Tibial nerve (tissue), 4 donors: Measurements from ENCODE around the gene OGDH.

Source experiments
- CTCF ChIP-seq, 5 experiments: fragments of 200-600 bp in 3 of 5; fragments of 450-650 bp in 2 of 5; sonication (generic) in 3 of 5; IDR thresholded peaks; one replicate each; pipeline ENCODE4 v1.5.1; 2016 to 2019; ENCODE audit warnings: antibody characterized with exemption in 5 of 5, mild to moderate bottlenecking in 3 of 5, moderate library complexity in 2 of 5
- EP300 ChIP-seq, 2 donors: sonication (generic); formaldehyde crosslinking; IDR thresholded peaks; one replicate each; pipeline ENCODE4 v1.6.1; 2017; ENCODE audit warnings: antibody characterized with exemption in 2 of 2, mild to moderate bottlenecking in 1 of 2
- POLR2A ChIP-seq, 2 donors: fragments of 450-650 bp; IDR thresholded peaks; one replicate each; pipeline ENCODE4 v1.6.1; 2017; ENCODE audit warnings: antibody characterized with exemption in 2 of 2, mild to moderate bottlenecking in 2 of 2, moderate library complexity in 2 of 2

- no peak for TF ChIP-seq CTCF (IDR thresholded peaks at IDR 0.05)
- TF ChIP-seq POLR2A (IDR thresholded peaks at IDR 0.05), result no peak
- no peak for TF ChIP-seq EP300 (IDR thresholded peaks at IDR 0.05)
Measured at GRCh38 chr7:44590910-44591309, 15.5 kb upstream of the OGDH start.
